Bronchial epithelial cell (primary cell): ENCODE measurements around the gene NDUFA6. TPM values are rescaled to one million over a fixed set of nuclear protein-coding genes. Genes with fewer than 3 reads are reported as not detected.
"Not testable (repeated sequence)": the region's sequence is repeated elsewhere in the genome, so short reads cannot be mapped to it uniquely, and the experiment has no call there.

Experiments used
- DNase-seq: peaks from one replicate; pipeline ENCODE4 v3.0.0-alpha.2; 2010; ENCODE audit warnings: low read depth
- FAIRE-seq: peaks from 2 replicates; lab custom pipeline; 2011; peaks lifted over from hg19 to GRCh38; lab: Jason Lieb, UNC
- H3K27me3 ChIP-seq: 2 replicates; pipeline ENCODE4 v1.5.1; 2011; ENCODE audit warnings: low read length; ENCODE audit not compliant: control insufficient read depth, insufficient read depth
- H3K36me3 ChIP-seq: 2 replicates; pipeline ENCODE4 v1.5.1; 2011; ENCODE audit warnings: low read length; ENCODE audit not compliant: control insufficient read depth, insufficient read depth
- H3K4me3 ChIP-seq: 2 replicates; pipeline ENCODE4 v1.5.1; 2011; ENCODE audit warnings: mild to moderate bottlenecking, low read depth, low read length, control low read depth
- CTCF ChIP-seq: IDR thresholded peaks from 2 replicates; pipeline ENCODE4 v1.5.1; 2011; ENCODE audit warnings: mild to moderate bottlenecking, moderate library complexity, low read length, control low read depth, inconsistent platforms; ENCODE audit not compliant: insufficient read depth, severe bottlenecking
- total RNA-seq: library from RNA; depleted of rRNA; stranded (reverse); fragments of >200 nt; gene quantifications from 2 replicates; pipeline ENCODE4 v1.2.1, GENCODE V29; 2014

Gene NDUFA6
- total RNA-seq, 1 donor from 2014 or later: 64.8 TPM

- no peak overlapping the region for H3K4me3 ChIP-seq
- FAIRE-seq: peak; percentile 76
- H3K36me3 ChIP-seq: no peaks in the 10 kb centered on the region
- TF ChIP-seq CTCF: no peak
- no peaks in the 10 kb centered on the region for H3K27me3 ChIP-seq
- DNase-seq: no peak
These were observed 37.0 kb upstream of the NDUFA6 start for GRCh38 chr22:42127606-42128005.

- DNase-seq, H3K4me3 ChIP-seq, H3K27me3 ChIP-seq, H3K36me3 ChIP-seq: not testable (repeated sequence)
- FAIRE-seq: peak; percentile 99
These were observed 33.0 kb upstream of the NDUFA6 start for GRCh38 chr22:42123529-42123928.

GRCh38 chr22:42120231-42121021 is 29.9 kb upstream of the NDUFA6 start:
- peak; percentile 22 for DNase-seq
- H3K4me3 ChIP-seq, FAIRE-seq, H3K36me3 ChIP-seq, H3K27me3 ChIP-seq: not testable (repeated sequence)

- DNase-seq (no peak), FAIRE-seq (peak; percentile 87)
- no peak for TF ChIP-seq CTCF
- Histone ChIP-seq H3K36me3 (no peaks in the 10 kb centered on the region), H3K27me3 (no peaks in the 10 kb centered on the region), H3K4me3 (no peak overlapping the region)
These were observed 26.4 kb upstream of the NDUFA6 start for GRCh38 chr22:42116848-42117424.

GRCh38 chr22:42115420-42115830 is 24.9 kb upstream of the NDUFA6 start:
- DNase-seq, H3K27me3 ChIP-seq, H3K4me3 ChIP-seq, H3K36me3 ChIP-seq: not testable (repeated sequence)
- peak; percentile 13 for FAIRE-seq

GRCh38 chr22:42114721-42115120 is 24.1 kb upstream of the NDUFA6 start:
- Histone ChIP-seq H3K36me3 (no peaks in the 10 kb centered on the region), H3K4me3 (no peak overlapping the region), H3K27me3 (no peaks in the 10 kb centered on the region)
- TF ChIP-seq CTCF: no peak
- DNase-seq (no peak), FAIRE-seq (no peak)

- not testable (repeated sequence) for H3K4me3 ChIP-seq, FAIRE-seq, H3K27me3 ChIP-seq, DNase-seq, H3K36me3 ChIP-seq
- peak; percentile 9 for TF ChIP-seq CTCF
These were observed 22.2 kb upstream of the NDUFA6 start for GRCh38 chr22:42112793-42113192.
